Kidney tubule cell (primary cell): ENCODE results near the gene DENND1A.

Experiments
- DNase-seq: peaks from one replicate; pipeline ENCODE4 v3.0.0-alpha.2; 2018; ENCODE audit warnings: low spot score

Gene DENND1A

GRCh38 chr9:123390337-123391135 lies 539.4 kb downstream of the DENND1A start:
- no peak for DNase-seq

- DNase-seq = no peak
Measured at GRCh38 chr9:123389698-123390097, 540.2 kb downstream of the DENND1A start.

DNA sequence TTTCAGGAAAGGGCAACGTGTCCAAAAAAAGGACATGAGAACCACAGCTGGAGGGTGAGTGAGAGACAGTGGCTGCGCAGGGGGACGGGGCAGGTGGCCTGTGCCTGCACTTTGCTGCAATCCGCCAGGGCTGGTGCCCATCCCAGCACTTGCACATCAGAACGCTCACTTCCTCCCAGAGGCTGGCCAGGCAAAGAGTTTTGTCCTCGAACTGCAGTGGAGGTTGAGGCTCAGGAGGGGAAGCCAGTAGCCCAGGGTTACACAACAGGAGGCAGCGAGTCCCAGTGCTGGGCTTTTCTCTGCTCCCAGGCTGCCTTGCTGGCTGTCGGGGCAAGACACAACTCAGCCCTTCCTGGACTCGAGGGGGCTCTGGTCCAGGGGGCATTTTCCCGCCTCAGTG lies 540.9 kb downstream of the DENND1A start:
- DNase-seq = no peak

DNA sequence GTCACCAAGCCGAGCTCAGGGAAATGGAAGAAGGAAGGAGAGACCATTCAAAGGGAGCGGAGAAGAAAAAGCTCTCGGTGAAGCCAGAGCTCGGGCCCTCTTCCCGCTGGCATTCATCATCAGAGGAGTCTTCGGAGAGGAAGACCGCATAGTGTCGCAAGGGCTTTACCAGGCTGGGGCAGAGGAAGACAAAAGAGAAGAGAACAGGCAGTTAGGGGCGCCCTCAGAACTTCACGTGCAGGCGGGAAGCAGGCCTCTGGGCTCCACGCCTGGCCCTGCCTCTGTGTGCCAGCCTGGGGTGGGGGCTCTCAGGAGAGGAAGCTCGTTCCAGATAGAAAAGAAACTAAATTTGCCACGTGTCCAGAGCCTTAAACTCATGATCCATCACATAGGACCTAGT lies 542.2 kb downstream of the DENND1A start:
- DNase-seq = no peak

DNA sequence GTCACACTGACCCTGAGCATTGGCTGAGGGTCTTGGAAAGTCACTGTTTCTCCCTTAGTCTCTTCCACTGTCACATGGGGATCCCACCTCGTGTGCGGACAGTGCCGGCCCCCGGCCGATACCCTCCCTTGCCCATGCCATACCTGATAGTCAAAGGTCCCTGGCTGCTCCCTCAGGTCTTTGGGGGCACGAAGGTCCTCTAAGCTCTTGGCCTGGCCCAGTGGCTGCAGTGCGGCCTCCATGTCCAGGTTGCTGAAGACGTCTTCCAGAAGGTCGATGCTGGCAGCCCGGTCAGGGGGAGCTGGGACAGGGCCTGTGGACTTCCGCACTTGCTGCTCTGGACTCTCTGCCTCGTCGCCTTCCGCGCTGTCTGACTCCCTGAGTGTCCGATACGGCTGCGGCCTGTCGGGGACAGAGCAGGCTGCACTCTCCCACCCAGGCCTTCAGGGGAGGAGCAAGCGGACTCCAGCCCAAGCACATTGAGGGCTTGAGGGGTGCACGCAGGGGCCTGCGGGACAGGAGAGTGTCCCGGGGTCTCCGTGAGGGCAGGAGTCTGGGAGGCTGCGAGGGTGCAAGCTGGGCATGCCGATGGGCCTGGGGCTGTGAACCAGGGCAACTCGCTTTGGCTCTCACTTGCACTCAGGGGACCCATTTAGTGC lies 546.3 kb downstream of the DENND1A start:
- DNase-seq = no peak

- no peak for DNase-seq
Measured at GRCh38 chr9:123382653-123383511, 547.0 kb downstream of the DENND1A start.

GRCh38 chr9:123380852-123381705 lies 548.8 kb downstream of the DENND1A start:
- DNase-seq = no peak

DNA sequence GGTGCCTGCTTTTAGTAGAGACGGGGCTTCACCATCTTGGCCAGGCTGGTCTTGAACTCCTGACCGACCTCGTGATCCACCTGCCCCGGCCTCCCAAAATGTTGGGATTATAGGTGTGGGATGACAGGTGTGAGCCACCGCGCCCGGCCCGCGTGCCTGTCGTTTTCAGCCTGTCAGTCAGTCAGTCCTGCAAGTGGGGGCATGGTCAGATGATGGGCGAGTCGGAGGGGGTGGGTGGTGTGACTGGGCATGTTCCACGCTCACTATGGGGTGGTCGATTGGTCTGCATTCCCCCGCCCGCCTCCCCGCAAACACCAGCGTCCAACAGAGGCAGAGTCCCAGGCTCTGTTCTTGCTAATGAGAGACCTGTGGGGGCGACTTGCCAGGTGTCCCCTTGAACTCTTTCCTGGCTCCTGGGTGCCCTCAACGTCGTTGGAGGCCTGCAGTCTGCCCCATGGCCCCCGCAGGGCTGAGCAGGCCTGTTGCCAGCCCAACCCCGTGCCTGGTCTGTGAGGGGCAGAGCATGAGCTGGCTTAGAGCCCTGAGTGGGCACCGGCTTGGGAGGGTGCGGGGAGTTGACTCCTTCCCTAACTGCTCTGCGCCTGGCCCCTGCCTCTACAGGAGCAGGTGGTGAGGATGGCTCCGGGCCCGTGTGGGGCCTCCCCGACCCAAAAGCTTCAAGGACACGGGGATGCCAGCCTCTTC lies 550.8 kb downstream of the DENND1A start:
- DNase-seq = no peak

DNA sequence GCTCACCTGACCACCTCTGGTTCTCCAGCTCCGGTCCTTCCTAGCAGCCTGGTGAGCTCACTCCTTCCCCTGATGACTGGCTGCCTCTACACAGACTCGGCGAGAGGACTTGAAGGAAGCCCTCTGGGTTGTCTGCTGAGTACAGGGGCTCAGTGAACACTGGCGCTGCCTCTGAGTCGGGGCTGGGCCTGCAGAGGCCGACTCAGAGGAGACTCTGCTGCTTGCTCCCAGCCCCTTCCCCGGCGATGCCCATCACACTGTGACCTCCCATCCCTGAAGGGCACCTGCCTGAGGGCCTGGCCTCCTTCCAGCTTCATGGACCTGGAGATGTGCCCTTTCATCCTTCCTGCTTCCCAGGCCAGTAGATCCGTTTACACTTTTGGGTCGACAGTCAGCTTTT lies 551.9 kb downstream of the DENND1A start:
- DNase-seq = peak; percentile 28

- DNase-seq = no peak
Measured at GRCh38 chr9:123377211-123377971, 552.5 kb downstream of the DENND1A start.

GRCh38 chr9:123376218-123377071 lies 553.5 kb downstream of the DENND1A start:
- no peak for DNase-seq

DNA sequence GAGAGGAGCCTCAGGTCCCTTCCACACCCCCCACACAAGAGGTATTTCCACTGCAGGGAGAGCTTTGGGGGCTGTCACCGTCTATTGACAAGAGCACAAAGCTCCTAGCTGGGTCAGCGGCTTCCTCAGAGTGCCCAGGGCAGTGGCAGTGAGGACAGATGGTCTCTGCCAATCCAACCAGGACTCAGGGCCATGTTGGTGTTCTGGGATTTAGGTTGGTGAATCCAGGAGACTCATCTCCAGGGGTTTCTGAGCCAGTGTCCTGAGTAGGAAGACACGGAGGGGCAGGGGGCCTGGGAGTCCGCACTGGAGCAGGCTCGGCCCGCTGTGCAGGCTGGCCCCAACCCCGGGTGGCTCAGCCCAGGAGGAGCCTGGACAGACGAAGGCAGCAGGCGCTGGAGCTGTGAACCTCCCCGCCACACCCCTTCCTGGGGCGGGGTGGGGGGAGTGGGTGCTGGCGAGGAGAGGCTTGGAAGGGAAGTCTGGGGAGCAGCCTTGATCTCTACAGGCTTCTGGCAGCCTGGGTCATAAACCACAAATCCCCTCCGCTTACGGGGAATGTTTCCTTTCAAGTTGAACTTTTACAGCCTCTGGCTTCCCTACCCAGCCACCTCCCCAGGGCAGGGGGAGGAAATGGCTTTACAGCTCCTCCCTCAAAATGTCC lies 554.3 kb downstream of the DENND1A start:
- peak; percentile 78 for DNase-seq

- no peak for DNase-seq
Measured at GRCh38 chr9:123373946-123374345, 556.0 kb downstream of the DENND1A start.

- DNase-seq = no peak
Measured at GRCh38 chr9:123373447-123373923, 556.4 kb downstream of the DENND1A start.

DNA sequence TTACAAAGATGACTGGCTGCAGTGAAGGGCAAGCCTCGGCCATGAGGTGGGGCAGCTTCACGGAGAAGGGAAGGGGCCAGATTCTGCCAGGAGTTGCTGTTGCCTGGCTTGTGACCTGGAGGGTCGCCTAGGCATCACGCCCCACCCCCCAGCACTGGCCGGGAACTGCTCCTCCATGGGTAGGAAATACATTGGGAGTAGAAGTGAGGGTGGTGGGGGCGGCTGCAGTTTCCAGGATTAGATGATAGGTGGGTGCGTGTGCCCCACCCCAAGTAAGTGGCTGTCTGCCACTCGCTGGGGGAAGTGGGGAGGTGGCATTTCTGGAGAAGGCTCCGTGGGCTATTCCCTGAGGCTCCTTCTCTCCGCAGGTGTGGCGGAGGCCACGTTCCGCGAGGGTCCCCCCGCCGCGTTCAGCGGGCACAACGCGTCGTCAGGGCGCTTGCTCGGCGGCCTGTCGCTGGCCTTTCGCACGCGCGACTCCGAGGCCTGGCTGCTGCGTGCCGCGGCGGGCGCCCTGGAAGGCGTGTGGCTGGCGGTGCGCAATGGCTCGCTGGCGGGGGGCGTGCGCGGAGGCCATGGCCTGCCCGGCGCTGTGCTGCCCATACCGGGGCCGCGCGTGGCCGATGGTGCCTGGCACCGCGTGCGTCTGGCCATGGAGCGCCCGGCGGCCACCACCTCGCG lies 557.0 kb downstream of the DENND1A start:
- DNase-seq = no peak

DNA sequence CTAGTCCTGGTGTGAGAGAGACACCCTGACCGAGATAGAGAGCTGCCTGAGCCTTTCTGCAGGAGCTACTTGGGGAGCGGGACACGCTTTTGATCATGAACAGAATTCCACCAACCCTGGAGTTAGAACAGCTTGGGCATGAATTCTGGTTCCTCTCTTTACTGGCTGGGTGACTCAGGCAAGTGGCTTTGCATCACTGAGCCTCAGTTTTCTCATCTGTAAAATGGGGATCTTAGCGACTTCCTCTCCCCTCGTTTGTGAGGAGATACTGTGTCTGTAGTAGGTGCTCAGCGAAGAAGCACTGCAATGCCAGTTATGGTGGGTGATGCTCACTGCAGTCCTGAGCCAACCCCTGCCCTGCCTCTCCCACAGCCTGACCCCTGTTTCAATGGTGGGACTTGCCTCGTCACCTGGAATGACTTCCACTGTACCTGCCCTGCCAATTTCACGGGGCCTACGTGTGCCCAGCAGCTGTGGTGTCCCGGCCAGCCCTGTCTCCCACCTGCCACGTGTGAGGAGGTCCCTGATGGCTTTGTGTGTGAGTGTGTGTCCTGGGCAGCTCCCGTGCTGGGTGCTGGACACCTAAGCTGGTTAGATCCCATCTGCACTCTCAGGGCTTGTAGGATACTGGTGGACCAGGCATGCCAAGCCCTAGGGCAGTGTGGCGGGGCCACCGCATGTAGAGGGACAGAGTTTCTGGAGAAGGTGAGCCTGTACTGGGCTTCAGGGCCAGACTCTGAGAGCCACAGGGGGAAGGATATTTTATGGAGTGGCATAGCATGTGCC lies 557.9 kb downstream of the DENND1A start:
- DNase-seq = no peak

GRCh38 chr9:123371228-123371584 lies 558.7 kb downstream of the DENND1A start:
- DNase-seq = no peak
